GM18505 (cell line): Measurements from ENCODE around the gene C4orf50.

Experiments used
- ATAC-seq: cut with Tn5 transposase; IDR thresholded peaks from one replicate; pipeline ENCODE4 v1.9.1; 2021; ENCODE audit not compliant: unreplicated experiment
- POLR2A ChIP-seq: IDR thresholded peaks from 4 replicates; pipeline ENCODE4 v1.6.1; 2011; ENCODE audit warnings: borderline replicate concordance; ENCODE audit not compliant: insufficient read depth, insufficient read length; ENCODE audit errors: extremely low read depth

C4orf50 gene

GRCh38 chr4:6018331-6018730 is at the start of gene C4orf50:
Gene C4orf50 (minus strand): TSS chr4:6018431.
- TF ChIP-seq POLR2A = no peak
- ATAC-seq = no peak

- TF ChIP-seq POLR2A = no peak
- no peak for ATAC-seq
Measured at GRCh38 chr4:6065934-6066590, 47.8 kb upstream of the C4orf50 start.

- ATAC-seq = no peak
- TF ChIP-seq POLR2A = no peak
Measured at GRCh38 chr4:6065166-6065565, 46.9 kb upstream of the C4orf50 start.

GRCh38 chr4:6064383-6064782 is 46.2 kb upstream of the C4orf50 start:
- no peak for ATAC-seq
- TF ChIP-seq POLR2A = no peak

GRCh38 chr4:6063684-6064083 is 45.5 kb upstream of the C4orf50 start:
- TF ChIP-seq POLR2A = no peak
- ATAC-seq = no peak

- no peak for ATAC-seq
- TF ChIP-seq POLR2A = no peak
Measured at GRCh38 chr4:6062133-6062532, 43.9 kb upstream of the C4orf50 start.

- no peak for TF ChIP-seq POLR2A
- no peak for ATAC-seq
Measured at GRCh38 chr4:6059375-6059805, 41.2 kb upstream of the C4orf50 start.

GRCh38 chr4:6058531-6059374 is 40.5 kb upstream of the C4orf50 start:
- no peak for TF ChIP-seq POLR2A
- ATAC-seq = no peak

- no peak for ATAC-seq
- TF ChIP-seq POLR2A = no peak
Measured at GRCh38 chr4:6056976-6057766, 38.9 kb upstream of the C4orf50 start.

- no peak for ATAC-seq
- no peak for TF ChIP-seq POLR2A
Measured at GRCh38 chr4:6055436-6055835, 37.2 kb upstream of the C4orf50 start.

GRCh38 chr4:6055030-6055429 is 36.8 kb upstream of the C4orf50 start:
- TF ChIP-seq POLR2A = no peak
- ATAC-seq = no peak

GRCh38 chr4:6054162-6054922 is 36.1 kb upstream of the C4orf50 start:
- TF ChIP-seq POLR2A = no peak
- no peak for ATAC-seq

GRCh38 chr4:6052679-6053078 is 34.4 kb upstream of the C4orf50 start:
- ATAC-seq = no peak

GRCh38 chr4:6050551-6050950 is 32.3 kb upstream of the C4orf50 start:
- TF ChIP-seq POLR2A = no peak
- no peak for ATAC-seq

More at GRCh38 chr4:6052679-6053078, 34.4 kb upstream of the C4orf50 start:
- TF ChIP-seq POLR2A = no peak

GRCh38 chr4:6049985-6050384 is 31.8 kb upstream of the C4orf50 start:
- no peak for TF ChIP-seq POLR2A
- no peak for ATAC-seq
